B cell (primary cell): ENCODE measurements around the gene ANKRD44.

Experiments used
- EZH2 ChIP-seq: IDR thresholded peaks from 2 replicates; pipeline ENCODE4 v1.6.1; 2012; ENCODE audit warnings: borderline replicate concordance, low read depth, mild to moderate bottlenecking, moderate library complexity, low read length; ENCODE audit not compliant: insufficient read depth, poor library complexity, severe bottlenecking
- TF ChIP-seq, protein P1 (sequence below): fragments of 200-600 bp; IDR thresholded peaks from one replicate; pipeline ENCODE4 v1.8.0; 2022; ENCODE audit warnings: antibody characterized with exemption, mild to moderate bottlenecking

DNA sequence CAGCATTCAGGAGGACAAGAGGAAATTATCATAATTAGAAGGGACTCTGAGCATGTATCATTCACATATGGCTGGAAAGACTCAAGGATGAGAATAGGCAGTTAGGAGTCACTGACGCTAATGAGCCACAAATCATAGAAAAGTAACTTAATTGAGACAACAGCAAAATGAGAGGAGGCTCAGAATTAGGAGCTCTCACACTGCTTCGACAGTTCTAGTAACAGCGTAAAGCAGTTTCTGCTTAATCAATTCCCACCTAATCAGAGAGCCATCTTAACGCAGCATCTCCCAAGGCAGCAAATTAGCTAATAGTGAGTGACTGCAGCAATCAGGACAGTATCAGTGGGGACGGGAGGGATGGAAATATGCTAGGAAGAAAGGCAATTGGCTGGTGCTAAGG is 32.8 kb downstream of the ANKRD44 start:
- TF ChIP-seq, protein P1, sequence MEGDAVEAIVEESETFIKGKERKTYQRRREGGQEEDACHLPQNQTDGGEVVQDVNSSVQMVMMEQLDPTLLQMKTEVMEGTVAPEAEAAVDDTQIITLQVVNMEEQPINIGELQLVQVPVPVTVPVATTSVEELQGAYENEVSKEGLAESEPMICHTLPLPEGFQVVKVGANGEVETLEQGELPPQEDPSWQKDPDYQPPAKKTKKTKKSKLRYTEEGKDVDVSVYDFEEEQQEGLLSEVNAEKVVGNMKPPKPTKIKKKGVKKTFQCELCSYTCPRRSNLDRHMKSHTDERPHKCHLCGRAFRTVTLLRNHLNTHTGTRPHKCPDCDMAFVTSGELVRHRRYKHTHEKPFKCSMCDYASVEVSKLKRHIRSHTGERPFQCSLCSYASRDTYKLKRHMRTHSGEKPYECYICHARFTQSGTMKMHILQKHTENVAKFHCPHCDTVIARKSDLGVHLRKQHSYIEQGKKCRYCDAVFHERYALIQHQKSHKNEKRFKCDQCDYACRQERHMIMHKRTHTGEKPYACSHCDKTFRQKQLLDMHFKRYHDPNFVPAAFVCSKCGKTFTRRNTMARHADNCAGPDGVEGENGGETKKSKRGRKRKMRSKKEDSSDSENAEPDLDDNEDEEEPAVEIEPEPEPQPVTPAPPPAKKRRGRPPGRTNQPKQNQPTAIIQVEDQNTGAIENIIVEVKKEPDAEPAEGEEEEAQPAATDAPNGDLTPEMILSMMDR: no peak
- TF ChIP-seq EZH2: no peak
